Measurements from ENCODE around the gene CCDC85A.

DNA sequence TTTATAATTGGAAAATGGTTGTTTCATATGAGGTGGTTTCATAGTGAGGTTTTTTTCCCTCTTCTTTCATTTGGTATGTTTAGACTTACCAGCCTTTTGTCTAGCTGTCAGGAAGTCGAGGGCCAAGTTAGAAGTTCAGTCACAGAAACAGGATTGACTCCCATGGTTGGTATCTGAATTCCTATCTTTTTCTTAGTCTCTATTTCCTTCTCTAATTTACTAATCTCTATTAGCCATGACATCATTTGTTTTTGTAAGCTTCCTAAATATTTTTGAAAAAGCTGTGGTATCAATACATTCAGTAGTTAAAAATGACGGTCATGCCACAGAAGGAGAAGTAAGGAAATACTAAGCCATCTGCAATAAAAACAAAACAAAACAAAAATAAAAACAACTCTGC, 206.9 kb downstream of the CCDC85A start:
- no peak for TF ChIP-seq RAD21 (IDR thresholded peaks at IDR 0.05; ENCODE audit: low read length)
- TF ChIP-seq, protein P1, sequence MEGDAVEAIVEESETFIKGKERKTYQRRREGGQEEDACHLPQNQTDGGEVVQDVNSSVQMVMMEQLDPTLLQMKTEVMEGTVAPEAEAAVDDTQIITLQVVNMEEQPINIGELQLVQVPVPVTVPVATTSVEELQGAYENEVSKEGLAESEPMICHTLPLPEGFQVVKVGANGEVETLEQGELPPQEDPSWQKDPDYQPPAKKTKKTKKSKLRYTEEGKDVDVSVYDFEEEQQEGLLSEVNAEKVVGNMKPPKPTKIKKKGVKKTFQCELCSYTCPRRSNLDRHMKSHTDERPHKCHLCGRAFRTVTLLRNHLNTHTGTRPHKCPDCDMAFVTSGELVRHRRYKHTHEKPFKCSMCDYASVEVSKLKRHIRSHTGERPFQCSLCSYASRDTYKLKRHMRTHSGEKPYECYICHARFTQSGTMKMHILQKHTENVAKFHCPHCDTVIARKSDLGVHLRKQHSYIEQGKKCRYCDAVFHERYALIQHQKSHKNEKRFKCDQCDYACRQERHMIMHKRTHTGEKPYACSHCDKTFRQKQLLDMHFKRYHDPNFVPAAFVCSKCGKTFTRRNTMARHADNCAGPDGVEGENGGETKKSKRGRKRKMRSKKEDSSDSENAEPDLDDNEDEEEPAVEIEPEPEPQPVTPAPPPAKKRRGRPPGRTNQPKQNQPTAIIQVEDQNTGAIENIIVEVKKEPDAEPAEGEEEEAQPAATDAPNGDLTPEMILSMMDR (IDR thresholded peaks at IDR 0.05) = no peak
- TF ChIP-seq YY1 (IDR thresholded peaks at IDR 0.05; ENCODE audit: low read depth) = no peak
- TF ChIP-seq, protein P2, sequence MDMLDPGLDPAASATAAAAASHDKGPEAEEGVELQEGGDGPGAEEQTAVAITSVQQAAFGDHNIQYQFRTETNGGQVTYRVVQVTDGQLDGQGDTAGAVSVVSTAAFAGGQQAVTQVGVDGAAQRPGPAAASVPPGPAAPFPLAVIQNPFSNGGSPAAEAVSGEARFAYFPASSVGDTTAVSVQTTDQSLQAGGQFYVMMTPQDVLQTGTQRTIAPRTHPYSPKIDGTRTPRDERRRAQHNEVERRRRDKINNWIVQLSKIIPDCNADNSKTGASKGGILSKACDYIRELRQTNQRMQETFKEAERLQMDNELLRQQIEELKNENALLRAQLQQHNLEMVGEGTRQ (IDR thresholded peaks at IDR 0.05; ENCODE audit: borderline replicate concordance, low read depth, low read length) = no peak
- TF ChIP-seq FOSL2 (IDR thresholded peaks at IDR 0.05; ENCODE audit: borderline replicate concordance, low read depth) = 0 out of 2 replicates have a peak, but pooled peaks have one; percentile 2
- no peak for TF ChIP-seq MAX (IDR thresholded peaks at IDR 0.05; ENCODE audit: low read depth)
- no peak for TF ChIP-seq RXRA (IDR thresholded peaks at IDR 0.05; ENCODE audit: borderline replicate concordance, low read depth)
- TF ChIP-seq, protein P3, sequence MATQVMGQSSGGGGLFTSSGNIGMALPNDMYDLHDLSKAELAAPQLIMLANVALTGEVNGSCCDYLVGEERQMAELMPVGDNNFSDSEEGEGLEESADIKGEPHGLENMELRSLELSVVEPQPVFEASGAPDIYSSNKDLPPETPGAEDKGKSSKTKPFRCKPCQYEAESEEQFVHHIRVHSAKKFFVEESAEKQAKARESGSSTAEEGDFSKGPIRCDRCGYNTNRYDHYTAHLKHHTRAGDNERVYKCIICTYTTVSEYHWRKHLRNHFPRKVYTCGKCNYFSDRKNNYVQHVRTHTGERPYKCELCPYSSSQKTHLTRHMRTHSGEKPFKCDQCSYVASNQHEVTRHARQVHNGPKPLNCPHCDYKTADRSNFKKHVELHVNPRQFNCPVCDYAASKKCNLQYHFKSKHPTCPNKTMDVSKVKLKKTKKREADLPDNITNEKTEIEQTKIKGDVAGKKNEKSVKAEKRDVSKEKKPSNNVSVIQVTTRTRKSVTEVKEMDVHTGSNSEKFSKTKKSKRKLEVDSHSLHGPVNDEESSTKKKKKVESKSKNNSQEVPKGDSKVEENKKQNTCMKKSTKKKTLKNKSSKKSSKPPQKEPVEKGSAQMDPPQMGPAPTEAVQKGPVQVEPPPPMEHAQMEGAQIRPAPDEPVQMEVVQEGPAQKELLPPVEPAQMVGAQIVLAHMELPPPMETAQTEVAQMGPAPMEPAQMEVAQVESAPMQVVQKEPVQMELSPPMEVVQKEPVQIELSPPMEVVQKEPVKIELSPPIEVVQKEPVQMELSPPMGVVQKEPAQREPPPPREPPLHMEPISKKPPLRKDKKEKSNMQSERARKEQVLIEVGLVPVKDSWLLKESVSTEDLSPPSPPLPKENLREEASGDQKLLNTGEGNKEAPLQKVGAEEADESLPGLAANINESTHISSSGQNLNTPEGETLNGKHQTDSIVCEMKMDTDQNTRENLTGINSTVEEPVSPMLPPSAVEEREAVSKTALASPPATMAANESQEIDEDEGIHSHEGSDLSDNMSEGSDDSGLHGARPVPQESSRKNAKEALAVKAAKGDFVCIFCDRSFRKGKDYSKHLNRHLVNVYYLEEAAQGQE (IDR thresholded peaks at IDR 0.05; ENCODE audit: low read depth, low read length) = no peak

Data from SK-N-SH (cell line).